NB4 (cell line): ENCODE data around the gene TBC1D14.

Source experiments
- POLR2A ChIP-seq: IDR thresholded peaks from 2 replicates; pipeline ENCODE4 v1.6.1; 2011; ENCODE audit warnings: mild to moderate bottlenecking; ENCODE audit not compliant: insufficient read length; ENCODE audit errors: extremely low read depth
- TF ChIP-seq, protein P1 (sequence below): IDR thresholded peaks from one replicate; pipeline ENCODE4 v1.5.1; 2012; ENCODE audit warnings: low read depth, low read length
- TF ChIP-seq, protein P2 (sequence below): IDR thresholded peaks from 2 replicates; pipeline ENCODE4 v1.6.1; 2011; ENCODE audit warnings: low read depth, low read length

DNA sequence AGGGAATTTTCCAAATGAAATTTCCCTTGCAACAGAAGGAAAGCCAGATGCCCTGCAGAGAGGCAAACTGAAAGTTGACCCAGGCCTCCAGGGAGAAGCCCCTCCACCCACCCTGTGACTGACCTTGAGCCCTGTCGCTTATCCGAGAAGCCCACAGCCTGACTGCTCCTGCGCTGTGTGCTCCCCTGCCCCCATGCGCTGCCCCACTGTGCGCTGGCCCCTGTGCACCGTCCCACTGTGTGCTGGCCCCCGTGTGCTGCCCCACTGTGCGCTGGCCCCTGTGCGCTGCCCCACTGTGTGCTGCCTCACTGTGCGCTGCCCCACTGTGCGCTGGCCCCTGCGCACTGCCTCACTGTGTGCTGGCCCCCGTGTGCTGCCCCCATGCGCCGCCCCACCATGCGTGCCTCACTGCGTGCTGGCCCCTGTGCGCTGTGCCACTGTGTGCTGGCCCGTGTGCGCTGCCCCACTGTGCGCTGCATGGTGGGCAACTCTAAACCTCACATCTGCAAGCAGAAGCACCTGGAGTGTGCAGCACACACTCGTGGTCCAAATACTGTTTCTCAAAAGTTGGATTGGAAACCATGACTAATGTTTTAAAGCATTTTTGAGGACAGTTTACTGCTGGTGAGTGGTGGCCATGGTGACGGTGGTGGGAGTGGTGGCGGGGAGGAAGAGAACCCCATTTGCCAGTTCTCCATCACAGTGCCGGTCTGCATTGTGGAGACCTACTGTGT, 166.5 kb downstream of the TBC1D14 start:
- TF ChIP-seq, protein P1, sequence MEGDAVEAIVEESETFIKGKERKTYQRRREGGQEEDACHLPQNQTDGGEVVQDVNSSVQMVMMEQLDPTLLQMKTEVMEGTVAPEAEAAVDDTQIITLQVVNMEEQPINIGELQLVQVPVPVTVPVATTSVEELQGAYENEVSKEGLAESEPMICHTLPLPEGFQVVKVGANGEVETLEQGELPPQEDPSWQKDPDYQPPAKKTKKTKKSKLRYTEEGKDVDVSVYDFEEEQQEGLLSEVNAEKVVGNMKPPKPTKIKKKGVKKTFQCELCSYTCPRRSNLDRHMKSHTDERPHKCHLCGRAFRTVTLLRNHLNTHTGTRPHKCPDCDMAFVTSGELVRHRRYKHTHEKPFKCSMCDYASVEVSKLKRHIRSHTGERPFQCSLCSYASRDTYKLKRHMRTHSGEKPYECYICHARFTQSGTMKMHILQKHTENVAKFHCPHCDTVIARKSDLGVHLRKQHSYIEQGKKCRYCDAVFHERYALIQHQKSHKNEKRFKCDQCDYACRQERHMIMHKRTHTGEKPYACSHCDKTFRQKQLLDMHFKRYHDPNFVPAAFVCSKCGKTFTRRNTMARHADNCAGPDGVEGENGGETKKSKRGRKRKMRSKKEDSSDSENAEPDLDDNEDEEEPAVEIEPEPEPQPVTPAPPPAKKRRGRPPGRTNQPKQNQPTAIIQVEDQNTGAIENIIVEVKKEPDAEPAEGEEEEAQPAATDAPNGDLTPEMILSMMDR: no peak
- TF ChIP-seq, protein P2, sequence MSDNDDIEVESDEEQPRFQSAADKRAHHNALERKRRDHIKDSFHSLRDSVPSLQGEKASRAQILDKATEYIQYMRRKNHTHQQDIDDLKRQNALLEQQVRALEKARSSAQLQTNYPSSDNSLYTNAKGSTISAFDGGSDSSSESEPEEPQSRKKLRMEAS: no peak
- no peak for TF ChIP-seq POLR2A
